HG02798 (cell line): ENCODE data around the gene ABCF1.
A peak's percentile ranks its signal among the peaks of the same experiment; 100 is the strongest.

Experiments used
- ATAC-seq: cut with Tn5 transposase; IDR thresholded peaks from one replicate; pipeline ENCODE4 v1.9.1; 2021; ENCODE audit warnings: mild to moderate bottlenecking; ENCODE audit not compliant: unreplicated experiment, poor library complexity

Gene ABCF1

DNA sequence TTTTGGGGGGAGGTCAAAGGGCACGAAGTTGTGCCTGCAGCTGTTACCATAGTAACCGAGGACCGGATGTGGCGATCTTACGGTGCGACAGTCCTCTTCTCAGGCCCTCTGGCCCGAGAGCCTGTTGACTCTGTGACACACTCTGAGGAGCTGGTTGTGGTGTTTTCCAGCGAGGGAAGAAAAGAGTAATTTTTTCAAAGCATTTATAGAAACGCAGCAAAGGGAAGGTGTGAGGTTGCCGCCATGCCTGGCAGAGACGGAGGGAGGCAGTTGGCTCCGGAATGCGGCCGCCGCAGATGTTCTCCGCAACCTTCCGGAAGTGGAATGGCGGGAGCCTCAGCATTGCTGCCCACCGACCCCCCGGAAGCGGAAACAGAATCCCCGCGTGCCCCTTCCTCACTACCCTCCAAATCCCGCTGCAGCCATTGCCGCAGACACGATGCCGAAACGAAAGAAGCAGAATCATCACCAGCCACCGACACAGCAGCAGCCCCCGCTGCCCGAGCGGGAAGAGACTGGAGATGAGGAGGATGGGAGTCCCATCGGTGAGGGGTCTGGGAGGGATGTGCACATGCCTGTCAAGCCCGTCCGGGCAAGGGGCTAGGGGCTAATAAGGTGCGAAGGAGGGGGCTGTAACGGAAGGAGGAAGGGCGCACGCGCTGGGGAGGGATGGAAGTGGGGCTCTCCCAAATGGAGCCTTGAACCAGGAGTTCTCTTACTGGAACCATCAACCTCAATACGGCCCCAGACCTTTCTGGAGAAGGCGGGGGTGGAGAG is 14.1 kb upstream of the ABCF1 start, which contains the start of gene PRR3:
Gene PRR3 (plus strand): TSS at position 390 of the 777 bp plus-strand sequence. CDS start 50 bp downstream, at position 440.
- ATAC-seq: peak; percentile 60

DNA sequence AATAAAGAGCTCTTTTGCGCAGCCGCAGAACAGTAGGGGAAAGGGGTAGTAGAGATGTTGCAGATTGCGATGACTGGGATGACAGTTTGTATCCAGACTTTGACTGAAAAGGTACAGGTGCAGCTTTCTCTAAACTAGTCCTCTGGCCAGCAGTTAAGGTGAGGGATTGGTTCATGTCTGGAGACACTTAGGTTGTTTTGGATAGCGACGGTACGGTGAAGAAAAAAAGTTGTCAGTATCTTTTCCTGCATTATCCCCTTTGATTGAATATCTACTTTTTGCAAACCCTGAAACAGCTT is 13.6 kb upstream of the ABCF1 start:
- no peak for ATAC-seq

DNA sequence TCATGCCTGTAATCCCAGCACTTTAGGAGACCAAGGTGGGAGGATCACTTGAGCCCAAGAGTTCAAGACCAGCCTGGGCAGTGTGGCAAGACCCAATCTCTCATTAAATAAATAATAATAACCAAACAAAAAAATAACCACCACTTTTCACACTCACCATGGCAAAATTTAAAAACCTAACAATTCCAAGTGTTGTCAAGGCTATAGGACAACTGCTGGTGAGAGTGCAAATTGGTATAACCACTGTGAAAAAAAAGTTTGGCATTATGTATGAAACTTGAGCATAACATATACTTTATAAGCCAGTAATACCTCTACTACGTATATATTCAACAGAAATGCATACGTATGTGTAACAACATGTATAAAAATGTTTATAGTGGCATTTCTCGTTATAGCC is 10.3 kb upstream of the ABCF1 start:
- no peak for ATAC-seq

- no peak for ATAC-seq
These were observed 8.5 kb upstream of the ABCF1 start for GRCh38 chr6:30562470-30563425.

- ATAC-seq: no peak
These were observed 7.1 kb upstream of the ABCF1 start for GRCh38 chr6:30564114-30564513.

- ATAC-seq: no peak
These were observed 5.5 kb upstream of the ABCF1 start for GRCh38 chr6:30565772-30566171.

DNA sequence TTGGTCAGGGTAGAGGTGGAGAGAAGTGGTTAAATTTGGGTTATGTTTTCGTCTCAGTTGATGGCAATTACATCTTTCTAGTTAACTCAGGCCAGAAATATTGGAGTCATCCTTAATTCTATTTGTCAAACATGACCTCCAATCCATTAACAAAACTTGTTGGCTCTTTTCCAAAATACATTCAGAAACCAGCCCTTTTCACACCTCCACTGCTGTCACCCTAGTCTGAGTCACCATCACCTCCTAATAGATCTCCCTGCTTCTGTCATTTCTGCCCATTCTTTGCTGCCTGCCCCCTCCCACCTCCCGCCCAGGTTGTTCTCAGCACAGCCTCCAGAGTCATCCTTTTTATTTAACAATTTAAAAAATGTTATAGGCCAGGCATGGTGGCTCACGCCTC is 3.0 kb upstream of the ABCF1 start:
- ATAC-seq: no peak

DNA sequence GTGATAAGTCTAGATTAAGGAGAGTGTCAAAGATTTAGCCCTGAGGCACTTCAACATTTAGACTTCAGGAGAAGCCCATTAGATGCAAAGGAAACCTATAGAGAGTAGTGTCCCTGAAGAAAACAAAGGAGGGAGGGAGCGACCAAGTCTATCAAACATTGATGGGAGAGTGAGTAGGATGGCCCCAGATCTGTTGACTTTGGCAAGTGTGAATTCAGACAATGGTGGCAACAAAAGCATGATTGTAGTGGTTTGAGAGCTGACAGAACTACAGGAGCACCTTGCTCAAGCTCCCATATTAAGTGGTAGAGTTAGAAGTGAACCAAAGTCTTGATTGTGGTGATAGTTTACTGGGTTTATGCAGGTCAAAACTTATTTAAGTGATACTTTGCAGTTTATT is 979 bp upstream of the ABCF1 start:
- no peak for ATAC-seq

- ATAC-seq: peak; percentile 8
These were observed 535 bp upstream of the ABCF1 start for GRCh38 chr6:30570740-30571074.

DNA sequence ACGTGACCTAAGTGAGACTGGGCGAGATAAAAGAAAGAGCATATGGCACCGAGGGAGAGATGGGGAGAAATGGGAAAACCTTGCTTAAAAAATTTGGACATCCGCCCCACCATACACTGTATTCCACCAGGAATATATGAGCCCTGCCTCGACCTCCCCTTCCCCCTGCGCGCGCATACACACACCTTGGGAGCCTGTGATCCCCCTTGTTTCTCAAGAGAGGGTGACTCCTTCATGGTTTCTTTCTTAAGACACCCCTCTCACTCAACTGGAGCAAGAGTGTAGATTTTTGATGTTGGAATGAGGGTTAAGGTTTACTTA is 480 bp downstream of the ABCF1 start:
- ATAC-seq: no peak

DNA sequence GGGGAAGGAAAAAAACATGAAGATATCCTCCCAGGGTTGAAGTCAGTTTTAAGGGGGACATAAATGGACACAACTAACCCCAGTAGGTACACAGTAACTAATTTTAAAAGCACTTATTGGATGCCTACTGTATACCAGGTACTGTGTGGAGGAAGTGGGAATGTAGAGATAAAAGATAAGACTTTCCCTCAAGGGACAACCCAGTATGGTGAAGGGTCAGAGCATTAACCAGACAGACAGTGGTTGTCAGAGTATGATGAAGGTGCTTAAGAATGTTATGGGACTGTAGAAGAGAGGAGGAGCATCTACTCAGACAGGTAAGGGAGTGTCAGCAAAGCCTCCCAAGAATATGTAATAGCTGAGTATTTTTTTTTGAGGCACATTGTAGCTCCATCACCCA is 906 bp downstream of the ABCF1 start:
- no peak for ATAC-seq

DNA sequence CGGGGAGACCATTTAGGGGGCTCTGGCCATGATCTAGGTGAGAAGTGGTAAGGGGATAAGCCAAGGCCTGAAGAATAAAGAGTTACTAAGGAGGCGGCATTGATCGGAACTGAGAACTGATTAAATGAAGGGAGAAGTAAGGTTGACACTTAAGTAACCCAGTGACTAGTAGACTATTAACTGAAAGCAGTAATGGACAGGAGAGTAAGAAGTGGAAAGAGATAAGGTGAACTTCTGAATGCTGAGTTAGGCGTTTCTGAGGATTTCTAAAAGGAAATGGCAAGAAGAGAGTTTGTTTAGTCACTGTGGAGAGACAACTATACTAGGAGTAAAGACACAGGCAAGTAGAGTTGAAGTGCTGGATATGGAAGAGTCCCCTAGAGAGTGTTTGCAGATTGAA is 1.9 kb downstream of the ABCF1 start:
- ATAC-seq: no peak

DNA sequence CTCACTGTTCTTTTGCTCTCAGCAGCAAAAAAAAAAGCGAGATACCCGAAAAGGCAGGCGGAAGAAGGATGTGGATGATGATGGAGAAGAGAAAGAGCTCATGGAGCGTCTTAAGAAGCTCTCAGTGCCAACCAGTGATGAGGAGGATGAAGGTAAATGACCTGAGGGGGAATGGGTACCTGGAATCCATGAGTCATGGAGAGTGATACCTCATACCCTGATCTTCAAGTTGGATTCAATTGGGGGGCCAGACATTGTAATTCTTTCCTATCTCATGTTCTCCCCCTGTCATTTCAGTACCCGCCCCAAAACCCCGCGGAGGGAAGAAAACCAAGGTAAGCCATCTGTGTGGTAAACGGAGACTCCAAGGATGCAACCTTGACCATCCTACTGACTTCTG is 6.8 kb downstream of the ABCF1 start:
- no peak for ATAC-seq

DNA sequence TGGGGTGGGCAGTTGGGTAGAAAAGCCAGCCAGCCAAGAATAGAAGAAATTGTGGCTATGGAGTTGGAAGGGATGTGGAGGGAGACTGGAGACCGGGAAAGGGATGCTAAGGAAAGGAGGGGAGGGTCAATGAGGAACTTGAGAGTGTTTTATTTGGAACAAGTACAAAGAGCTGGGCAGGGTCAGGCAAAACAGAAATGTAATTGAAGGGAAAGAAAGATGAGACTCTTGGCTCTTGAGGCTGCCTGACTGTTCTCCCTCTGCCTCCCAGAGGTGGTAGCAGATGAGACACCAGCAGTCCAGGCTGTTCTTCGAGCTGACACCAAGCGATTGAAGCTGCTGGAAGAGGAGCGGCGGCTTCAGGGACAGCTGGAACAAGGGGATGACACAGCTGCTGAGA is 12.7 kb downstream of the ABCF1 start:
- no peak for ATAC-seq

GRCh38 chr6:30589754-30590358 is 18.6 kb downstream of the ABCF1 start:
- ATAC-seq: no peak

DNA sequence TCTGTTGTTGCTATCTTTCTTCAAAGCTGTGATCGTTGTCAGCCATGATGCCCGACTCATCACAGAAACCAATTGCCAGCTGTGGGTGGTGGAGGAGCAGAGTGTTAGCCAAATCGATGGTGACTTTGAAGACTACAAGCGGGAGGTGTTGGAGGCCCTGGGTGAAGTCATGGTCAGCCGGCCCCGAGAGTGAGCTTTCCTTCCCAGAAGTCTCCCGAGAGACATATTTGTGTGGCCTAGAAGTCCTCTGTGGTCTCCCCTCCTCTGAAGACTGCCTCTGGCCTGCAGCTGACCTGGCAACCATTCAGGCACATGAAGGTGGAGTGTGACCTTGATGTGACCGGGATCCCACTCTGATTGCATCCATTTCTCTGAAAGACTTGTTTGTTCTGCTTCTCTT is 19.3 kb downstream of the ABCF1 start:
- ATAC-seq: no peak

DNA sequence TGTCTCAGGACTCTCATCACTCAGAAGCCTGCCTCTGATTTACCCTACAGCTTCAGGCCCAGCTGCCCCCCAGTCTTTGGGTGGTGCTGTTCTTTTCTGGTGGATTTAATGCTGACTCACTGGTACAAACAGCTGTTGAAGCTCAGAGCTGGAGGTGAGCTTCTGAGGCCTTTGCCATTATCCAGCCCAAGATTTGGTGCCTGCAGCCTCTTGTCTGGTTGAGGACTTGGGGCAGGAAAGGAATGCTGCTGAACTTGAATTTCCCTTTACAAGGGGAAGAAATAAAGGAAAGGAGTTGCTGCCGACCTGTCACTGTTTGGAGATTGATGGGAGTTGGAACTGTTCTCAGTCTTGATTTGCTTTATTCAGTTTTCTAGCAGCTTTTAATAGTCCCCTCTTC is 19.8 kb downstream of the ABCF1 start:
- no peak for ATAC-seq

- ATAC-seq: no peak
These were observed 21.0 kb downstream of the ABCF1 start for GRCh38 chr6:30592287-30592686.

- peak; percentile 70 for ATAC-seq
These were observed 26.3 kb downstream of the ABCF1 start for GRCh38 chr6:30597315-30598144.

DNA sequence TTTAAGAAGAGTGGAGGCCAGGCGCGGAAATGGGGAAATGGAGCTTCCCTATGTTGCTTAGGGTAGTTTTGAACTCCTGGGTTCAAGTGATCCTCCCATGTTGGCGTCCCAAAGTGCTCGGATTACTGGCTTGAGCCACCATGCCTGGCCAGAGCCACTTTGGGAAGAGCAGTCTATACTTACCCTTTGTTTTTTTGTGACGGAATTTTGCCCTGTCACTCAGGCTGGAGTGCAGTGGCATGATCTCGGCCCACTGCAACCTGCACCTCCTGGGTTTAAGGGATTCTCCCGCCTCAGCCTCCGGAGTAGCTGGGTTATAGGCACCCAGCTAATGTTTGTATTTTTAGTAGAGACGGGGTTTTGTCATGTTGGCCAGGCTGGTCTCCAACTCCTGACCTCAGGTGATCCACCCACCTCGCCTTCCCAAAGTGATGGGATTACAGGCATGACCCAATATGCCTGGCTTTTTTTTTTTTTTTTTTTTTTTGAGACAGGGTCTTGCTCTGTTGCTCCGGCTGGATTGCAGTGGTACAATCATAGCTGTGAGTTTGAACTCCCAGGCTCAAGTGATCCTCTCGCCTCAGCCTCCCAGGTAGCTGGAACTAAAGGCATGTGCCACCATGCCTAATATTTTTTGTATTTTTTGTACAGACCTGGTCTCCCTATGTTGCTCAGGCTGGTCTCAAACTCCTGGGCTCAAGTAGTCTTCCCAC is 27.8 kb downstream of the ABCF1 start:
- ATAC-seq: no peak
